HG03045 (cell line): ENCODE measurements around the gene TEKT5.
"Not testable (repeated sequence)": the region's sequence is repeated elsewhere in the genome, so short reads cannot be mapped to it uniquely, and the experiment has no call there.

Source experiments
- ATAC-seq: cut with Tn5 transposase; IDR thresholded peaks from one replicate; pipeline ENCODE4 v1.9.1; 2021; ENCODE audit warnings: mild to moderate bottlenecking, moderate library complexity; ENCODE audit not compliant: unreplicated experiment

The TEKT5 gene

DNA sequence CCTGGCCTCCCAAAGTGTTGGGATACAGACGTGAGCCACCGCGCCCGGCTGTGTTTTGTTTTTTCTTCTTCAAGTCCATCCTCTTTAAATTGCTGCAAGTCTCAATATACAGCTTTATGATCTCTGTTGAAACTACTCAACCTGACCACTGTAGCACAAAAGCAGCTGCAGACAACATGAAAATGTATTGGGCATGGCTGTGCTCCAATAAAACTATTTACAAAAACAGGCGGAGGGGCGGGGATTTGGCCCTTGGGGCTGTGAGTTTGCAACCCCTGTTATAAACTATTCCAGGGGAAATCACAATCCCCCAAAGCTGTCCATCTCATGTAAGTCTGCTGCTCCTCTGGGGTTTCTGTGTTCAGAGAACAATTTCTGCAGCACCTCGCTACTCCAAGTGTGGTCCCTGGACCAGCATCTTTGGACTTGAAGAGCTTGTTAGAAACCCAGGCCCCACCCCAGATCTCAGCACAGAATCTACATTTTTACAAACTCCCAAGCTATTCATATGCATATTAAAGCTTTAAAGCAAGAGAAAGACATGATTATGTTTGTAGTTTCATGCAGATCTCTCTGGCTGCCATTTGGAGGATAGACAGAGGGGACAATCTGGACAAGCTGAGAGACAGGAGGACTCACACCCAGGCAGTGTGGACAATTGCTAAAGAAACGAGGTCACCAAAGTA lies 33.6 kb downstream of the TEKT5 start:
- no peak for ATAC-seq

- no peak for ATAC-seq
These were observed 35.8 kb downstream of the TEKT5 start for GRCh38 chr16:10658943-10659342.

DNA sequence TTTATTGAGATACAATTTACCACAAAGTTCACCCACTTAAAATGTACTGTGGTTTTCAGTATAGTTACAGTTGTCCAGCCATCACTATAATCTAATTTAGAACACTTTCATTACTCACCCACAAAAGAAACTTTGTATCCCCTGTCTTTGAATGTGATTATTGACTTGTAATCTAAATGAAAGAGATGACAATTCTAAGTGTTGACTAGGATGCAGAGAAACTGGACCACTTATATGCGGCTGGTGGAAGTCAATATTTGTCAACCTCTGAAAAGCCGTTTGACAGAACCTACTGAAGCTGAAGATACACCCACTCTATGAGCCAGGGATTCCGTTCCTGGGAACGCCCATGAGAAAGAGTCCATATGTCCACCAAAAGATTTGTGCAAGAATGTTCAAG lies 36.8 kb downstream of the TEKT5 start:
- ATAC-seq: no peak

GRCh38 chr16:10656618-10657017 lies 38.1 kb downstream of the TEKT5 start:
- no peak for ATAC-seq

- ATAC-seq: no peak
These were observed 39.2 kb downstream of the TEKT5 start for GRCh38 chr16:10655415-10655977.

- ATAC-seq: no peak
These were observed 39.9 kb downstream of the TEKT5 start for GRCh38 chr16:10654592-10655414.

- no peak for ATAC-seq
These were observed 41.8 kb downstream of the TEKT5 start for GRCh38 chr16:10652730-10653590.

- not testable (repeated sequence) for ATAC-seq
These were observed 45.6 kb downstream of the TEKT5 start for GRCh38 chr16:10649098-10649497.

DNA sequence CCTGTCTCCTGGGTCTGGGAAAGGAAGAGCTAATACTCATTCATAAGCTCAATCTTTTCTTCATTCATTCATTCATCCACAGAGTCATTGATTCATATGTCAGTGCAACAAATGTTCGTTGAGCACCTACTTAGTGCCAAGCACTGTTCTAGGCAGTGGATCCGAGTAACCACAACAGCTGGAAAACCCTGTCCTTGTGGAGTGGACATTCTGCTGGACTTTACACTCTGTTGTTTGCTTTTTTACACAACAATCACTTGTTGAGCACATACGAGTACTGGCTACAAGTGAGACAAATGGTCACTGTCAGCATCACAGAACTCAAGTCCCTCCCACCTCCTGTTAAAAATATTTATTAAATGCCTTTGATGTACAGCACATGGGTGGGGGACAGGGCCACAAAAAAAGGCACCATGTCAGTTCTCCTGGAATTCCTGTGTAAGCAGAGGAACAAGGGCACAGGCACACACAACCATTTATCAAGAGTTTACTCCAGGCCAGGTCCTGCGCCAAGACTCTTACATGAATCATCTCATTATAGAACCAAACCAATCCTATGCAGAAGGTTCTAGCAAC lies 46.9 kb downstream of the TEKT5 start:
- no peak for ATAC-seq

DNA sequence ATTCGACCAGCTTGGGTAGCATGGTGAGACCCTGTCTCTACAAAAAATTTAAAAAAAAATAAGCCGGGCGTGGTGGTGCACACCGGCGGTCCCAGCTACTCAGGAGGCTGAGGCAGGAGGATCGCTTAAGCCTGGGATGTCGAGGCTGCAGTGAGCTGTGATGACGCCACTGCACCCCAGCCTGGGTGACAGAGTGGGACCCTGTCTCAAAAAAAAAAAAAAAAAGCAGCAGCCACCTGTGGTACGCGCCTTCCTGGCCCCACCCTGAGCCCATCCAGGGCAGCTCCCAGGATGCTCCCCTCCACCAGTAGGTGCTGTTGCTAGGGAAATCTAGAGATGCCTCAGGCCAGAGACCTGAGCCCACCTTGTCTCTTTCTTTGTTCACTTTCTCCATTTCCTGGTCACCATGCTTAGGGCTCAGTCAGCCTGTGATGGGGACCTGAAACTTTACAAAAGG lies 47.4 kb downstream of the TEKT5 start:
- ATAC-seq: no peak

- no peak for ATAC-seq
These were observed 48.0 kb downstream of the TEKT5 start for GRCh38 chr16:10646581-10647263.

DNA sequence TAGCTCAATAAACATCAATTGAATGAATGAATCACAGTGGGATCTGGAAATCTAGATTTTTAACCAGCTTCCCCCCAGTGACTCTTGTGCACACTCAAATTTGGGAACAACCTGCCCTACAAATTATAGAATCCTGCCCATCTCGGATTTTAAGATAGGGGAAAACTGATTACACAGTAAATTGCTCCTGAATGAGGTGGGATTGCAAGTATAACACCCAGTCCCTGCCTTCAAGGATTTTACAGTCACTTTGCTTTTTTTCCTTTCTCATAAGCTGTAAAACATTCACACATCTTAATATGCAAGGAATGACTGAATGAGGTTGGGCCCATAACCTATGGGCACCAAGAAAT lies 48.5 kb downstream of the TEKT5 start:
- ATAC-seq: no peak

DNA sequence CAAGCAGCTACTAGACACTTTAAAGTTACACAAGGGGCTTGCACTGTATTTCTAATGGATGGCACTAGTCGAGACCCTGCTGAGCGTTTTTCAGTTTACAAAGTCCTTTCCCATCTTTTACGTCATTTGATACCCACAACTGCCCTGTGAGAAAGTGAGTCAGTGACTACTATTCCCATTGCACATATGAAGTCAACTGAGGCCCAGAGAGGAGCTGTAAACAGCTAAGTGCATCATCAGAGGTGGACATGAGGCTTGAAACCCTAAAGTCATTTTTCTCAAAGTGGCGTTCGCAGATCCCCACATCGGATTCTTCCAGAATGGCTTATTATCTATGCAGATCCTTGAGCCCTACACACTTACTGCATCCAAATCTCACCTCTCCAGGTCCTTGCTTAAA lies 50.6 kb downstream of the TEKT5 start:
- ATAC-seq: no peak

GRCh38 chr16:10642964-10643363 lies 51.8 kb downstream of the TEKT5 start:
- ATAC-seq: no peak

GRCh38 chr16:10641953-10642949 lies 52.5 kb downstream of the TEKT5 start:
- no peak for ATAC-seq

DNA sequence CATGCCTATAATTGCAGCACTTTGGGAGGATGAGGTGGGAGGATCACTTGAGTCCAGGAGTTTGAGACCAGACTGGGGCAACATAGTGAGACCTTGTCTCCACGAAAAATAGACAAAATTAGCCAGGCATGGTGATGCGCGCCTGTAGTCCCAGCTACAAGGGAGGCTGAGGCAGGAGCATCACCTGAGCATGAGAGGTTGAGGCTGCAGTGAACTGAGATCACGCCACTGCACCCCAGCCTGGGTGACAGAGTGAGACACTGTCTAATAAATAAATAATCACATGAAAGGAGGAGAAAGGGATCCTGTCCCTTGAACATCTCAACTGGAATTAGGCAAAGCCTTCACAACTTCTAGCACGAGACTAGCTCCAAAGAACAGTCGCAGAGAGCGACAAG lies 53.2 kb downstream of the TEKT5 start:
- ATAC-seq: no peak

- ATAC-seq: no peak
These were observed 53.8 kb downstream of the TEKT5 start for GRCh38 chr16:10640934-10641333.

DNA sequence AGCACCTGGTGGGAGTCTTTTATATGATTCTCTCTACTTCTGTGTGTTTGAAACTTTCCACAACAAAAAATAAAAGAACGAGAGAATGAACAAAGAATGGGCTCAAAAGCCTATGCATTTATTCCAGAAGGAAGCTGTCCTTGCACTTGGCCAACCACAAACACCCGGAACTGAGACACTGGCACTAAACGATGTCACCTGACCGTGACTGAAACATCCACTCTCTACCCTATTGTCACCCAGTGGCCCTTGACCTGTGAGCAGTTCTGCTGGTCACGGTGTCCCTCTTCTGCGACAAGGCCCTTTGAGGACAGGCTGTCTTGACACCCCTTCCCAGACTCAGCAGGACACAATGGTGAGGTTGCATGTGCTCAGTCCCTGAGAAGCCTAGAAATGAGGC lies 56.6 kb downstream of the TEKT5 start:
- ATAC-seq: no peak
